ENCODE measurements around the gene GRIN2C.

Gene GRIN2C

DNA sequence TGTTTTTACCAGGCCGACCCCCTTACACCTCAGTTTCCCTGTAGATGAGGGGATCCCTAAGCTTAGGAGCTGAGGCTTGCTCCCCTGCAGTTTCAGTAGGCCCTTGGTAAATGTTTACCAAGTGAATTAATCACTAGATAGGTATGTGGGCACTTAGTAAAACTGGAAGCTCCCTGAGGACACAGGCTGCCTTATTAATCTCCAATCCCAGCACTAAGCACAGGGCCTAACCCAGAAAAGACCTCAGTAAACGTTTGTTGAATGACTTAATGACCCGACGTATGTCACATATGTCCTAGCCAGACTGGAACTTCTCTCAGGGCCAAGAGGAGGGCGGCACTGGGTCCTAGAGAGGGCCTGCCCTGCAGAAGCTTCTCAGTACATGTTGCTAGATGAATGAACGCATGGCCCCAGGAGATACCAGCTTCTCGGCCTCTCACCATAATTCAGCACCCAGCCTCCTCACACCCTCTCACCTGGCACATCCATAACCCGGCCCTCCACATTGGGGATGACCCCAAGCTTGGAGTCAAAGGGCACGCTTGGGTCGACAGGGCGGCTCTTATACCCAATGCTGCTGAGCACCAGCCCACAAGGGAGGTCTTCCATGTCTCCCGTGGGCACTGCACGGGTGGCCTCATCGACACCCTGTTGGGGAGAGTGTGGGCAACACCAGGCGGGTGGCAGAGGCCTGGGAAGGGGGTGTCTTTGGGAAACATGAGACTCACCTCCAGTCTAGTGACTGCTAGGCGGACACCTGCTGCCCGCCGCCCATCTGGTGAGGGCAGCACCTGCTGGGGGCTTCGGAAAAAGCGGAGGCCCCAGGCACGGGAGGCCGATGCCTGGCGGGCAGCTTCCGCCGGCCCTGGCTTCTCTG lies 4.0 kb upstream of the GRIN2C start:
- DNase-seq = no peak

- no peak for DNase-seq
These were observed 3.2 kb upstream of the GRIN2C start for GRCh38 chr17:74862919-74863318.

- no peak for DNase-seq
These were observed 2.6 kb upstream of the GRIN2C start for GRCh38 chr17:74862108-74862901.

DNA sequence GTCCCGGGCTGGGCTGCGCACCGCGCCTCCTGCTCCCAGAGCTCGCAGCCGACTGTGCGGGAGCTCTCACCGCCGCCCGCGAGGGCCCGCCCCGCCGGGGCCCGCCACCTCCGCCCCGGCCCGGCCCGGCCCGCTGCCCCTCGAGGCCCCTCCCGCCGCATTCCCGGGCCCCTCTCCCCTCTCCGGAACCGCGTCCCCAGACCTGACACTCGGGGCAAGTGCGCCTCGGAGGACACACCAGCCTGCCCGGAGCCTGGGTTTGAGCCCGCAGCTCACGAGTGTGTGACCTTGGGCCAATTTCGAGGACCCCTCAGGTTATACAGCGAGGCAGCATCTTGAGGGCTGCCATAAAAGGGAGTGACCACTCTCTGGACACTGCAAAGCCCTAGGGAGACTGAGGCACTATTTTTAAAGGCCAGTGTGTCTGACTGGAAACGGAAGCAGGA lies 2.0 kb upstream of the GRIN2C start:
- no peak for DNase-seq

- no peak for DNase-seq
These were observed 1.4 kb upstream of the GRIN2C start for GRCh38 chr17:74860872-74861661.

- no peak for DNase-seq
These were observed 665 bp upstream of the GRIN2C start for GRCh38 chr17:74860229-74860871.

- no peak for DNase-seq
These were observed 820 bp downstream of the GRIN2C start for GRCh38 chr17:74858672-74859458.

- peak; percentile 13 for DNase-seq
These were observed 2.5 kb downstream of the GRIN2C start for GRCh38 chr17:74857191-74857590.

DNA sequence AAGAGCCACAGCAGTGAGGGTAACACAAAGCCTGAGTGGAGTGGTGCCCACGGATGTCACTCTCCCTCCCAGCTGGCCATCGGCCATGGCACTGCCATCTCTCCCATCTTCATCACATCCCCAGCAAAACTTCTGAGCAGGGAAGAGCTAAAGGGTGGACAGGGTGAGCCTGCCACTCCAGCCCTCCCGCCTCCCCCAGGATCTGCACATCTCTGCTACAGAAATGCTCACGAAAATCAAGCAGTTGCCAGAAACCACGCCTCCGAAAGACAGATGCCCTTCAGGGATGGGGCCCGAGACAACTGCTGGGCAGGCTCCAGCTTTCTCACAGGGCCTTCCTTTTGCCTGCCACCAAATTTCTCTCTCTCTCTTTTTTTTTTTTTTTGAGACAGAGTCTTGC lies 3.6 kb downstream of the GRIN2C start:
- no peak for DNase-seq

DNA sequence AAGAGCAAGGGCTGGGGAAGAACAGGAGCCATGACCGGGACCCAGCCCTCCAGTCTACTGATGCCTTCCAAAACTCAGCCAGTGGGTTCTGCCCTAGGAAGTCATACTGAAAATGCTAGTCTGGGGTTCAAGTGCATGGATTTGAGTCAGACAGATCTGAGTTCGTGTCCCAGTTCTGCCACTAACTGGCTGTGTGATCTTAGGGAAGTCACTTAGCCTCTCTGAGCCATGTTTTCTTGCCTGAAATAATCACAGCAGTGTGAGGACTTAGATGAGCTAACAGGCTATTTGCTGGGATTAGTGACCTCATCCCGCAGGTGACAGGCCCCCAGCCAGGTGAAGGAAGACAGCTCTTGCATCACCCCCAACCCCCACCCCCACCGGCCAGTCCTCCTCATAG lies 4.4 kb downstream of the GRIN2C start:
- DNase-seq = no peak

GRCh38 chr17:74854792-74855191 lies 4.9 kb downstream of the GRIN2C start:
- DNase-seq = no peak

GRCh38 chr17:74853669-74854068 lies 6.0 kb downstream of the GRIN2C start:
- no peak for DNase-seq

- DNase-seq = no peak
These were observed 6.7 kb downstream of the GRIN2C start for GRCh38 chr17:74853048-74853397.

DNA sequence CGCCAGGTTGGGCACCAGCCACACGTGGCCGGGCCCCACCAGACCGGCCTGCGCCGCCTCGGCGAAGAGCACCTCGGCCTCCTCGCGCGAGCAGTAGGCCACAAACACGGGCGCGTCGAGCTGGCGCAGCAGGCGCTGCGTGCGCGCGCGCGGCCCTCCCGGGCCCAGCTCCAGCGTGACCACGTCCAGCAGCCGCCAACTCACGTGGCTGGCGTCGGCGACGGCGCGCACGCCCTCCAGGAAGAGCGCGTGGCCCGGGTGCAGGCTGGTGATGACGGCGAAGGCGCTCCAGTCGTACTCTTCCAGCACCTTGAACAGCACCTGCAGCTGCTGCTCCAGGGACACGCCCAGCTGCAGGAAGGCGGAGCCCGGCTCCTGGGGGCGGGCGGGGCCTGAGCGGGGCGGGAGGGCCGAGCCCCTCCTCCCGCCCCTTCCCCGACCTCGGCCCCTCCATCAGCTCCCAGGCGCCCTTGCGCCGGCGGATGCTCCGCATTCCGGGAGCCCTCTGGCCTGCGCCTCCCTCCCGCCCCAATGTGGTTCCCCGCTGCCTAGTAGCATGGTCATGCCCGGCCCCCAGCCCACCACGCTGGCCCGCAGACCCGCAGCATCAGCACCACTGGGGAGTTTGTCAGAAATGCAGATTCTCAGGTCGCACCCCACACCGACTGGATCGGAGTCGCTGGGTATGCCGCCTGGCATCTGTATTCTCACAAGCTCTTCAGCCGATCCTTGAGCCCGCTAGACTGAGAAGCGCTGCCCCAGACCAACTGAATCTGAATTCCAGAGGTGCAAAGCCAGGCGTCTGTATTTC lies 7.2 kb downstream of the GRIN2C start:
- DNase-seq = no peak

- DNase-seq = no peak
These were observed 8.0 kb downstream of the GRIN2C start for GRCh38 chr17:74851612-74852236.

- DNase-seq = no peak
These were observed 8.8 kb downstream of the GRIN2C start for GRCh38 chr17:74850914-74851313.

- no peak for DNase-seq
These were observed 9.4 kb downstream of the GRIN2C start for GRCh38 chr17:74850310-74850709.

- DNase-seq = no peak
These were observed 10.9 kb downstream of the GRIN2C start for GRCh38 chr17:74848656-74849399.

- no peak for DNase-seq
These were observed 13.1 kb downstream of the GRIN2C start for GRCh38 chr17:74846621-74847020.

DNA sequence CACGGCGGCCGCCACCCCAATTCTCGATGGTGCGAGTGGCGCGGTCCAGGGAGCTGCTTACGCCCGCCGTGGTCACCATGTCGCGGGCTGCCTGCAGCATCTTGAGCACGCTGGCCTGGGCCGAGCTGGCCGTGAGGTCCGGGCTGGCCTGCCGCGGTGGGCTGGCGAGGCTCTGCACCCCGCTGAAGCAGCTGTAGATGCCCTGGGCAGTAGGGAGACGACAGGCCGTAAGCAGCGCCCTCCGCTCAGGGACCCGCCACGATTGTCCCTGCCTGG lies 16.4 kb downstream of the GRIN2C start:
- no peak for DNase-seq

All from DMS79 treated with DMSO at 0.1 percent for 48 hours (cell line).